MM.1S (cell line): ENCODE results near the gene PLA2G4F.

Experiments used
- DNase-seq: peaks from one replicate; pipeline ENCODE4 v3.0.0-alpha.2; 2015
- H2AFZ ChIP-seq: fragments of 300-600 bp; sonication (generic); 2 replicates; pipeline ENCODE4 v1.6.0; 2016; ENCODE audit warnings: antibody characterized with exemption, low read length
- H3F3A ChIP-seq: fragments of 300-600 bp; sonication (generic); 2 replicates; pipeline ENCODE4 v1.6.1; 2016; ENCODE audit warnings: mild to moderate bottlenecking, antibody characterized with exemption, low read length, moderate library complexity, mixed read lengths; ENCODE audit not compliant: insufficient read depth
- H3K27ac ChIP-seq: fragments of 300-600 bp; sonication (generic); 2 replicates; pipeline ENCODE4 v1.5.1; 2016; ENCODE audit warnings: mild to moderate bottlenecking, low read length
- H3K27me3 ChIP-seq: fragments of 300-600 bp; sonication (generic); replicated peaks from 2 replicates; pipeline ENCODE4 v1.6.0; 2016; ENCODE audit warnings: low read length; ENCODE audit not compliant: insufficient read depth
- H3K36me3 ChIP-seq: fragments of 300-600 bp; sonication (generic); replicated peaks from 2 replicates; pipeline ENCODE4 v1.6.1; 2016; ENCODE audit warnings: mild to moderate bottlenecking, low read length, mixed read lengths; ENCODE audit not compliant: insufficient read depth
- H3K4me1 ChIP-seq: fragments of 300-600 bp; sonication (generic); 2 replicates; pipeline ENCODE4 v1.6.1; 2016; ENCODE audit warnings: low read length, mixed read lengths
- H3K4me2 ChIP-seq: fragments of 300-600 bp; sonication (generic); 2 replicates; pipeline ENCODE4 v1.6.0; 2016; ENCODE audit warnings: low read depth, low read length
- H3K4me3 ChIP-seq: fragments of 300-600 bp; sonication (generic); 2 replicates; pipeline ENCODE4 v1.5.1; 2016; ENCODE audit warnings: low read length, mixed read lengths
- H3K79me2 ChIP-seq: fragments of 300-600 bp; sonication (generic); 2 replicates; pipeline ENCODE4 v1.6.1; 2016; ENCODE audit warnings: mixed run types, low read length, mixed read lengths
- H3K9ac ChIP-seq: fragments of 300-600 bp; sonication (generic); 2 replicates; pipeline ENCODE4 v1.6.1; 2016; ENCODE audit warnings: low read length, mixed read lengths
- H3K9me2 ChIP-seq: fragments of 300-600 bp; sonication (generic); replicated peaks from 2 replicates; pipeline ENCODE4 v1.6.1; 2016; ENCODE audit warnings: mild to moderate bottlenecking, low read length, mixed read lengths; ENCODE audit not compliant: insufficient read depth
- H3K9me3 ChIP-seq: fragments of 300-600 bp; sonication (generic); replicated peaks from 2 replicates; pipeline ENCODE4 v1.6.1; 2016; ENCODE audit warnings: mild to moderate bottlenecking, low read length, mixed read lengths; ENCODE audit not compliant: insufficient read depth
- H4K20me1 ChIP-seq: fragments of 300-600 bp; sonication (generic); 2 replicates; pipeline ENCODE4 v1.6.1; 2016; ENCODE audit warnings: mild to moderate bottlenecking, low read length, moderate library complexity, mixed read lengths; ENCODE audit not compliant: insufficient read depth
- CTCF ChIP-seq: fragments of 300-600 bp; sonication (generic); IDR thresholded peaks from 2 replicates; pipeline ENCODE4 v1.5.1; 2016; ENCODE audit warnings: antibody characterized with exemption, low read length, mixed read lengths
- EZH2 ChIP-seq: fragments of 300-600 bp; sonication (generic); optimal IDR thresholded peaks from 2 replicates; pipeline ENCODE3; 2017; ENCODE audit warnings: low read depth, mild to moderate bottlenecking, antibody characterized with exemption, low read length, mixed read lengths
- EZH2phosphoT487 ChIP-seq: fragments of 300-600 bp; sonication (generic); IDR thresholded peaks from 2 replicates; pipeline ENCODE4 v1.6.1; 2018; ENCODE audit warnings: antibody characterized with exemption, low read length

PLA2G4F gene

GRCh38 chr15:42097018-42097417, 59.4 kb downstream of the PLA2G4F start:
- H3K36me3 ChIP-seq, result no peaks in the 10 kb centered on the region
- no peak for DNase-seq
- H3K79me2 ChIP-seq, result no peaks in the 10 kb centered on the region
- TF ChIP-seq EZH2 (no peak), CTCF (no peak), EZH2phosphoT487 (no peak)
- H3K9me3 ChIP-seq, result no peaks in the 10 kb centered on the region
- H3K9ac ChIP-seq, result no peak overlapping the region
- H3K4me2 ChIP-seq, result no peak overlapping the region
- H3K27me3 ChIP-seq, result no peaks in the 10 kb centered on the region
- no peak overlapping the region for H3K27ac ChIP-seq
- no peaks in the 10 kb centered on the region for H3K4me1 ChIP-seq
- no peak overlapping the region for H3K4me3 ChIP-seq
- H3F3A ChIP-seq, result no peaks in the 10 kb centered on the region
- no peak overlapping the region for H2AFZ ChIP-seq
- H4K20me1 ChIP-seq, result no peaks in the 10 kb centered on the region
- no peaks in the 10 kb centered on the region for H3K9me2 ChIP-seq

GRCh38 chr15:42094512-42094963, 61.9 kb downstream of the PLA2G4F start, which contains the start of gene PLA2G4D:
Gene PLA2G4D, minus strand, starts transcription at chr15:42094562. Its CDS starts 103 bp downstream, at chr15:42094459.
- no peaks in the 10 kb centered on the region for H3F3A ChIP-seq
- no peak for DNase-seq
- H3K36me3 ChIP-seq, result no peaks in the 10 kb centered on the region
- no peak within 1 kb of the TSS for H3K4me3 ChIP-seq
- H2AFZ ChIP-seq, result no peak within 1 kb of the TSS
- H3K27me3 ChIP-seq, result no peaks in the 10 kb centered on the region
- H3K27ac ChIP-seq, result no peak within 1 kb of the TSS
- H3K79me2 ChIP-seq, result no peaks in the 10 kb centered on the region
- no peaks in the 10 kb centered on the region for H3K4me1 ChIP-seq
- no peaks in the 10 kb centered on the region for H3K9me3 ChIP-seq
- H3K9ac ChIP-seq, result no peak within 1 kb of the TSS
- TF ChIP-seq CTCF, result no peak
- no peak for TF ChIP-seq EZH2
- TF ChIP-seq EZH2phosphoT487, result no peak
- no peaks in the 10 kb centered on the region for H4K20me1 ChIP-seq
- H3K9me2 ChIP-seq, result no peaks in the 10 kb centered on the region
- no peak within 1 kb of the TSS for H3K4me2 ChIP-seq

- DNase-seq, result no peak
- Histone ChIP-seq H3K9me3 (no peaks in the 10 kb centered on the region), H3K4me1 (no peaks in the 10 kb centered on the region), H3K36me3 (no peaks in the 10 kb centered on the region), H3K9me2 (no peaks in the 10 kb centered on the region), H3K4me2 (no peak overlapping the region), H3F3A (no peaks in the 10 kb centered on the region), H4K20me1 (no peaks in the 10 kb centered on the region), H2AFZ (no peak overlapping the region), H3K4me3 (no peak overlapping the region), H3K79me2 (no peaks in the 10 kb centered on the region), H3K27ac (no peak overlapping the region), H3K27me3 (no peaks in the 10 kb centered on the region), H3K9ac (no peak overlapping the region)
- TF ChIP-seq CTCF (no peak), EZH2 (no peak), EZH2phosphoT487 (no peak)
Measured at GRCh38 chr15:42093966-42094365, 62.5 kb downstream of the PLA2G4F start.
